ENCODE data around the gene C11orf16.
"Not testable (repeated sequence)": the region's sequence is repeated elsewhere in the genome, so short reads cannot be mapped to it uniquely, and the experiment has no call there.

C11orf16 gene

GRCh38 chr11:8934742-8935488 is 2.2 kb upstream of the C11orf16 start:
- DNase-seq, result no peak

GRCh38 chr11:8933931-8934330 is 1.2 kb upstream of the C11orf16 start:
- DNase-seq, result no peak

GRCh38 chr11:8930456-8931175 is 2.1 kb downstream of the C11orf16 start:
- no peak for DNase-seq

- no peak for DNase-seq
Observed at GRCh38 chr11:8928981-8929615, 3.6 kb downstream of the C11orf16 start.

- DNase-seq, result no peak
Observed at GRCh38 chr11:8928205-8928604, 4.5 kb downstream of the C11orf16 start.

GRCh38 chr11:8927233-8927632 is 5.5 kb downstream of the C11orf16 start:
- no peak for DNase-seq

GRCh38 chr11:8926236-8926635 is 6.5 kb downstream of the C11orf16 start:
- DNase-seq, result no peak

- no peak for DNase-seq
Observed at GRCh38 chr11:8925711-8926110, 7.0 kb downstream of the C11orf16 start.

GRCh38 chr11:8922691-8923090 is 10.1 kb downstream of the C11orf16 start:
- DNase-seq, result no peak

GRCh38 chr11:8917157-8917825 is 15.5 kb downstream of the C11orf16 start:
- peak; percentile 2 for DNase-seq

GRCh38 chr11:8914661-8915018 is 18.1 kb downstream of the C11orf16 start:
- DNase-seq, result no peak

- peak; percentile 81 for DNase-seq
Observed at GRCh38 chr11:8913961-8914660, 18.6 kb downstream of the C11orf16 start.

GRCh38 chr11:8911029-8911823 is 21.5 kb downstream of the C11orf16 start, which contains the start of gene AKIP1:
AKIP1 (plus strand) TSS chr11:8911189; CDS start chr11:8911450, 261 bp downstream.
- peak; percentile 96 for DNase-seq

GRCh38 chr11:8910649-8911026 is 22.1 kb downstream of the C11orf16 start:
- DNase-seq, result no peak

GRCh38 chr11:8908099-8908498 is 24.6 kb downstream of the C11orf16 start:
- peak; percentile 5 for DNase-seq

- no peak for DNase-seq
Observed at GRCh38 chr11:8907116-8907515, 25.6 kb downstream of the C11orf16 start.

- no peak for DNase-seq
Observed at GRCh38 chr11:8905528-8906165, 27.1 kb downstream of the C11orf16 start.

- DNase-seq, result no peak
Observed at GRCh38 chr11:8899119-8899753, 33.5 kb downstream of the C11orf16 start.

GRCh38 chr11:8891185-8891584 is 41.6 kb downstream of the C11orf16 start:
- DNase-seq, result not testable (repeated sequence)

GRCh38 chr11:8886322-8886721 is 46.4 kb downstream of the C11orf16 start:
- no peak for DNase-seq

GRCh38 chr11:8881585-8881984 is 51.2 kb downstream of the C11orf16 start:
- DNase-seq, result peak; percentile 63

Measured in inflammatory macrophage treated with lipopolysaccharide for 4 hours (primary cell).